ENCODE measurements around the gene GON7.
"Not testable (repeated sequence)": the region's sequence is repeated elsewhere in the genome, so short reads cannot be mapped to it uniquely, and the experiment has no call there.

The GON7 gene

GRCh38 chr14:93160353-93160801, 46.5 kb downstream of the GON7 start:
- TF ChIP-seq JUND (IDR thresholded peaks at IDR 0.05; ENCODE audit: low read depth) = no peak
- in situ Hi-C loops (cut with HindIII; ENCODE audit: low pct_unique_long_range_greater_than_20kb, low sequenced_read_pairs) = no loop called here
- DNase-seq (ENCODE audit: low read depth in 1 of 2, low spot score in 1 of 2) = peak; percentile 70 to 75

DNA sequence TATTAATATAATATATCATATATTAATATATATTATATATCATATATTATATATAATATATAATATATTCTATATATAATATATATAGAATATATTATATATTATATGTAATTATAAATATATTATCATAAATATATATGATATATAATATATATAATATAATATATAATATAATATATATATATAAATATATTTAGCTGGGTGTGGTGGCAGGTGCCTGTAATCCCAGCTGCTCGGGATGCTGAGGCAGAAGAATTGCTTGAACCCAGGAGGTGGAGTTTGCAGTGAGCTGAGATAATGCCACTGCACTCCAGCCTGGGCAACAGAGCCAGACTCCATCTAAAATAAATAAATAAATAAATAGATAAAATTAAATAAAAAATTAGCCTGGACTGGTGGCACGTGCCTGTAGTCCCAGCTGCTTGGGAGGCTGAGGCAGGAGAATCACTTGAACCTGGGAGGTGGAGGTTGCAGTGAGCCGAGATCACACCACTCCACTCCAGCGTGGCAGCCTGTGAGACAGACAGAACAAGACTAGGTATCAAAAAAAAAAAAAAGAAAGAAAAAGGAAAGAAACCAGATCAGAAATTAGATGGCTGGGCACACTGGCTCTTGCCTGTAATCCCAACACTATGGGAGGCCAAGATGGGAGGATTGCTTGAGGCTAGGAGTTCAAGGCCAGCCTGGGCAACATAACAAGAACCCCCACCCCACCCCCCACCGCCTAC, 47.1 kb downstream of the GON7 start:
- in situ Hi-C loops (cut with HindIII; ENCODE audit: low pct_unique_long_range_greater_than_20kb, low sequenced_read_pairs); DNase-seq (ENCODE audit: low read depth in 1 of 2, low spot score in 1 of 2): not testable (repeated sequence)

- in situ Hi-C loops (cut with HindIII; ENCODE audit: low pct_unique_long_range_greater_than_20kb, low sequenced_read_pairs); DNase-seq (ENCODE audit: low read depth in 1 of 2, low spot score in 1 of 2): not testable (repeated sequence)
Measured at GRCh38 chr14:93158349-93158748, 48.5 kb downstream of the GON7 start.

DNA sequence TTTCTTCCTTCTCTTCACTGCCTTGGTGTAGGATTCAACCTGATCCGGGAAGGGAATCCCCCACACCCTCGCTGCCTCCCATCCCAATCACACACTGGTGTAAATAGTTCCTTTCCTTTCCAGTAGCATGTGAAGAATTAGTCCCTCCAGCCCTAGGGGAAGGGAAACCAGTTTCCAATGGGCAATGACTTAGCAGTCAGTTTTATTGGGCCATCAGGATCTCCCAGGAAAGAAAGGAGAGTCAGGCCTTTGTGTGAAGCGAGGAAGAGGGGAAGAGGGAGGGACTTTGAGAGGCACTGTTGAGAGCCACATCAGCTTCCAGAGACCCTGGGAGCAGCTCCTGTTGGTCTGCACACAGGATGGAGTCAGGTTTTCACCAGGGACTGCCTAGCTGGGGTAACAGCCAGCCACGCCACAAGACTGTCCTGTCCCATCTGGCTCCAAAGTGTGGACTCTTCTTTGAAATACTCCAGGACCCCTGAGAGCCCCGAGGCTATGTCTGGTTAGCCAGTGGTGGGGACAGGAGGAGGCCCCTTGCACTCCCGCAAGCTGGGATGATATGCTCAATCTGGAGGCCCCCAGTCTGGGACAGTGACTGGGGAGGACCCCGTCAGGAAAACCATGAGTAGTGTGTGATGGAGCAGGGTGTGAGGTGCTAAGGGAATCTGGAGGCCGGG, 50.0 kb downstream of the GON7 start:
- in situ Hi-C loops (cut with HindIII; ENCODE audit: low pct_unique_long_range_greater_than_20kb, low sequenced_read_pairs) = no loop called here
- TF ChIP-seq JUND (IDR thresholded peaks at IDR 0.05; ENCODE audit: low read depth) = no peak
- no peak for DNase-seq (ENCODE audit: low read depth in 1 of 2, low spot score in 1 of 2)

DNA sequence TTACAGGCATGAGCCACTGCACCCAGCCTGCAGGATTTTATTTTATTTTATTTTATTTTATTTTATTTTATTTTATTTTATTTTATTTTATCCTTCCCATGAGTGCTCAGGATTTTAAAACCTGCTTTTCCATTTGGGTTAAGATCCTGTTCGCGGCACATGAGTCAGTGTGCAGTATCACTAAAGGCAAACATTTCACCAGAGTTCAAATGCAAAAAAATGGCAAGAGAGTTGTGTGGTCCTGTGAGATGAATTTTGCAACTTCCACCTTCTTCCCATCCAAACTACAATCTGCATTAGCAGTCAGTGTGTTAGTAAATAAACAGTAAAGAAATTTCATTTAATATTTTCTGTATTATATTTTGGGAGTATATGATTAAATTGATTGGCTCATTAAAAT, 51.2 kb downstream of the GON7 start:
- in situ Hi-C loops (cut with HindIII; ENCODE audit: low pct_unique_long_range_greater_than_20kb, low sequenced_read_pairs) = no loop called here
- TF ChIP-seq JUND (IDR thresholded peaks at IDR 0.05; ENCODE audit: low read depth) = no peak
- DNase-seq (ENCODE audit: low read depth in 1 of 2, low spot score in 1 of 2) = no peak

GRCh38 chr14:93153121-93153520, 53.7 kb downstream of the GON7 start:
- in situ Hi-C loops (cut with HindIII; ENCODE audit: low pct_unique_long_range_greater_than_20kb, low sequenced_read_pairs) = no loop called here
- TF ChIP-seq JUND (IDR thresholded peaks at IDR 0.05; ENCODE audit: low read depth) = no peak
- no peak for DNase-seq (ENCODE audit: low read depth in 1 of 2, low spot score in 1 of 2)

Measured in T47D (cell line).